ENCODE measurements around the gene RTN4RL2. TPM values are rescaled to one million over a fixed set of nuclear protein-coding genes. Genes with fewer than 3 reads are reported as not detected.

Gene RTN4RL2
- total RNA-seq, 1 experiment from 2014 or later, result 7.0 TPM

DNA sequence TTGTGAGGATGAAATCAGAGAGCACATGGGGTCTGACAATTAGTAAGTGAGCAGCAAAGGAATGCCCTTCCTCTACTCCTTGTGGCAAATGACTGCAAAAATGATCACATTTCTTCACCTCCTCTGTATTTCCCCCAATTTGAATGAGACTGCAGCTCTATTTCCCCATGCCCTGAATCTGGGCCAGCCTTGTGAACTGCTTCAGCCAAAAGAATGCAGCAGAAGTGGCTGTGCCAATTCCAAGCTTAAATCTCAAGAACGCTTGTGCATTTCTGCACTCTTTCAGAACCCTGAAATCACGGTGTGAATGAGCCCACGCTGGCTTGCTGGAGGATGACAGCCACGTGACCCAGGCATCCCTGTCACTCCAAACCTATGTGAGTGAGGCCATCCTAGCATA lies 43.3 kb upstream of the RTN4RL2 start:
- Histone ChIP-seq H4K91ac (ENCODE audit: insufficient read length, low read depth, low read length) (no peak overlapping the region), H3K79me1 (ENCODE audit: insufficient read depth, low read depth, low read length, poor library complexity, severe bottlenecking) (no peaks in the 10 kb centered on the region), H2BK120ac (ENCODE audit: low read depth, low read length, poor library complexity, severe bottlenecking) (no peak overlapping the region), H3K23me2 (ENCODE audit: insufficient read length, low read depth, low read length, poor library complexity, severe bottlenecking) (no peaks in the 10 kb centered on the region), H2AFZ (ENCODE audit: low read length) (no peak overlapping the region), H4K5ac (ENCODE audit: insufficient read length, low read depth, low read length) (no peak overlapping the region), H3K4me1 (ENCODE audit: insufficient read depth, low read length) (no peaks in the 10 kb centered on the region; the same call in 1 of the 2 replicates), H3K9me3 (ENCODE audit: control insufficient read depth, low read depth, low read length) (no peaks in the 10 kb centered on the region), H3K56ac (ENCODE audit: insufficient read length, low read depth, low read length) (no peak overlapping the region), H2AK5ac (ENCODE audit: insufficient read length, low read length) (no peak overlapping the region), H4K20me1 (ENCODE audit: control insufficient read depth, insufficient read depth, insufficient read length) (no peaks in the 10 kb centered on the region), H3K9ac (ENCODE audit: extremely low read depth, insufficient read length, low read length) (no peak overlapping the region), H3K27ac (ENCODE audit: insufficient read length, low read depth, low read length) (no peak overlapping the region), H3K4me2 (ENCODE audit: insufficient read depth, insufficient read length, low read length) (no peak overlapping the region), H3K4ac (ENCODE audit: low read depth, low read length) (no peak overlapping the region), H2BK20ac (ENCODE audit: low read depth, low read length, poor library complexity, severe bottlenecking) (no peak overlapping the region), H3K23ac (ENCODE audit: insufficient read length, low read depth, low read length) (no peak overlapping the region), H2BK5ac (ENCODE audit: insufficient read length, low read length) (no peak overlapping the region), H2BK15ac (ENCODE audit: low read depth, low read length) (no peak overlapping the region), H3K18ac (ENCODE audit: insufficient read length, low read depth, low read length) (no peak overlapping the region), H3T11ph (ENCODE audit: low read length) (no peak overlapping the region), H3K14ac (ENCODE audit: insufficient read depth, low read length) (no peak overlapping the region), H3K79me2 (ENCODE audit: insufficient read depth, low read length) (no peaks in the 10 kb centered on the region), H2BK12ac (ENCODE audit: insufficient read length, low read depth, low read length) (no peak overlapping the region), H3K27me3 (ENCODE audit: insufficient read depth, low read length) (no peaks in the 10 kb centered on the region), H4K8ac (replicated peaks; ENCODE audit: insufficient read length, low read depth, low read length) (no peak overlapping the region)
- H3K4me1 Mint-ChIP-seq, result peaks cover 8 to 16% of the 10 kb centered on the region in 2 experiments
- TF ChIP-seq, protein P1, sequence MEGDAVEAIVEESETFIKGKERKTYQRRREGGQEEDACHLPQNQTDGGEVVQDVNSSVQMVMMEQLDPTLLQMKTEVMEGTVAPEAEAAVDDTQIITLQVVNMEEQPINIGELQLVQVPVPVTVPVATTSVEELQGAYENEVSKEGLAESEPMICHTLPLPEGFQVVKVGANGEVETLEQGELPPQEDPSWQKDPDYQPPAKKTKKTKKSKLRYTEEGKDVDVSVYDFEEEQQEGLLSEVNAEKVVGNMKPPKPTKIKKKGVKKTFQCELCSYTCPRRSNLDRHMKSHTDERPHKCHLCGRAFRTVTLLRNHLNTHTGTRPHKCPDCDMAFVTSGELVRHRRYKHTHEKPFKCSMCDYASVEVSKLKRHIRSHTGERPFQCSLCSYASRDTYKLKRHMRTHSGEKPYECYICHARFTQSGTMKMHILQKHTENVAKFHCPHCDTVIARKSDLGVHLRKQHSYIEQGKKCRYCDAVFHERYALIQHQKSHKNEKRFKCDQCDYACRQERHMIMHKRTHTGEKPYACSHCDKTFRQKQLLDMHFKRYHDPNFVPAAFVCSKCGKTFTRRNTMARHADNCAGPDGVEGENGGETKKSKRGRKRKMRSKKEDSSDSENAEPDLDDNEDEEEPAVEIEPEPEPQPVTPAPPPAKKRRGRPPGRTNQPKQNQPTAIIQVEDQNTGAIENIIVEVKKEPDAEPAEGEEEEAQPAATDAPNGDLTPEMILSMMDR (conservative IDR thresholded peaks at IDR 0.05), result no peak
- no peak overlapping the region; a peak in 1 of 7 replicates for H3K27ac Mint-ChIP-seq
- no peaks in the 10 kb centered on the region for H3K9me3 Mint-ChIP-seq
- H3K36me3 Mint-ChIP-seq (ENCODE audit: insufficient read depth in 1 of 3, low read depth in 3 of 3), result peaks cover 26 to 52% (median 47%) of the 10 kb centered on the region in 3 experiments
- no peaks in the 10 kb centered on the region for H3K27me3 Mint-ChIP-seq (ENCODE audit: low read depth)
- DNase-seq, result no peak
- no peak overlapping the region for H3K4me3 Mint-ChIP-seq
- WGBS (ENCODE audit: extremely low coverage, insufficient read length, low lambda C conversion rate), result no CpG with 5 or more reads among the region's 4 CpGs
